Left ventricle myocardium inferior (tissue), 1 donor: Measurements from ENCODE around the gene PIBF1. TPM values are rescaled to one million over a fixed set of nuclear protein-coding genes. Genes with fewer than 3 reads are reported as not detected.

Experiments used
- DNase-seq: peaks from one replicate; pipeline ENCODE4 v3.0.0-alpha.2; 2020
- H3K27ac ChIP-seq: fragments of 200-600 bp; replicated peaks from 2 replicates; pipeline ENCODE4 v1.8.0; 2021
- H3K27me3 ChIP-seq: fragments of 200-600 bp; 2 replicates; pipeline ENCODE4 v1.8.0; 2021; ENCODE audit warnings: low read depth
- H3K36me3 ChIP-seq: fragments of 200-600 bp; 2 replicates; pipeline ENCODE4 v1.8.0; 2021
- H3K4me1 ChIP-seq: fragments of 200-600 bp; 2 replicates; pipeline ENCODE4 v1.8.0; 2021
- H3K4me3 ChIP-seq: fragments of 200-600 bp; 2 replicates; pipeline ENCODE4 v1.8.0; 2021; ENCODE audit warnings: mild to moderate bottlenecking, moderate library complexity
- H3K9me3 ChIP-seq: fragments of 200-600 bp; replicated peaks from 2 replicates; pipeline ENCODE4 v1.8.0; 2021
- intact Hi-C: fragments of 100-400 bp; cut with micrococcal nuclease; formaldehyde crosslinking; loops from one replicate; pipeline ENCODE4 v1.11.0; 2022
- total RNA-seq: library from RNA; stranded (reverse); fragmentation: NEBNext Ultra II Directional; extraction: Animal tissue kit (Norgen Biotek cat#: 25700); gene quantifications from one replicate; pipeline ENCODE4 v1.2.1, GENCODE V29; 2021
- TF ChIP-seq, protein P1 (sequence below): fragments of 200-600 bp; IDR thresholded peaks from 2 replicates; pipeline ENCODE4 v1.8.0; 2021; ENCODE audit warnings: antibody characterized with exemption, mild to moderate bottlenecking, borderline replicate concordance
- donor health status: DM: no; HTN: yes; CAD: no; lungs with severe emphysema.

PIBF1 gene
- total RNA-seq, 1 donor from 2014 or later, result 10.8 TPM

DNA sequence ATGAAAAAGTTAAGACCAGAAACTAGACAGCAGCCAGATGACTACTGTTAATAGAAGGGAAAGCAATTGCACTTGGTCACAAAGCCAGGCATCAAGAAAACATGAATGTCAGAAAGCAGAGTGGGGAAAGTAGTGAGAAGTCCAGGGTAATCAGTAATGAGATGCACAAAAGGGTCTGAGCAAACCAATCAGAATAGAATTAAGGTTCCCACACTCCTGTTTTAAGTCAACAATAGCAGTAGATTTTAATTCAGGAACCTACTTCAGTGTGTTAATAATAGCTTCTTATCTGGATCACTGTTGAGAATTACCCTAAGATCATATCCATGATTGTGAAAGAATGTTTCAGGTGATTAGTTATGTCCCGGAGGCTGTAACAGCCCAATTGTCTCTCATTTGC lies 204.3 kb downstream of the PIBF1 start:
- no peaks in the 10 kb centered on the region for H3K4me1 ChIP-seq
- no peaks in the 10 kb centered on the region for H3K36me3 ChIP-seq
- no peaks in the 10 kb centered on the region for H3K27me3 ChIP-seq
- H3K4me3 ChIP-seq, result no peak overlapping the region
- DNase-seq, result no peak
- TF ChIP-seq, protein P1, sequence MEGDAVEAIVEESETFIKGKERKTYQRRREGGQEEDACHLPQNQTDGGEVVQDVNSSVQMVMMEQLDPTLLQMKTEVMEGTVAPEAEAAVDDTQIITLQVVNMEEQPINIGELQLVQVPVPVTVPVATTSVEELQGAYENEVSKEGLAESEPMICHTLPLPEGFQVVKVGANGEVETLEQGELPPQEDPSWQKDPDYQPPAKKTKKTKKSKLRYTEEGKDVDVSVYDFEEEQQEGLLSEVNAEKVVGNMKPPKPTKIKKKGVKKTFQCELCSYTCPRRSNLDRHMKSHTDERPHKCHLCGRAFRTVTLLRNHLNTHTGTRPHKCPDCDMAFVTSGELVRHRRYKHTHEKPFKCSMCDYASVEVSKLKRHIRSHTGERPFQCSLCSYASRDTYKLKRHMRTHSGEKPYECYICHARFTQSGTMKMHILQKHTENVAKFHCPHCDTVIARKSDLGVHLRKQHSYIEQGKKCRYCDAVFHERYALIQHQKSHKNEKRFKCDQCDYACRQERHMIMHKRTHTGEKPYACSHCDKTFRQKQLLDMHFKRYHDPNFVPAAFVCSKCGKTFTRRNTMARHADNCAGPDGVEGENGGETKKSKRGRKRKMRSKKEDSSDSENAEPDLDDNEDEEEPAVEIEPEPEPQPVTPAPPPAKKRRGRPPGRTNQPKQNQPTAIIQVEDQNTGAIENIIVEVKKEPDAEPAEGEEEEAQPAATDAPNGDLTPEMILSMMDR, result no peak
- intact Hi-C loops, result no loop called here
- no peak overlapping the region for H3K27ac ChIP-seq
- H3K9me3 ChIP-seq, result no peaks in the 10 kb centered on the region

DNA sequence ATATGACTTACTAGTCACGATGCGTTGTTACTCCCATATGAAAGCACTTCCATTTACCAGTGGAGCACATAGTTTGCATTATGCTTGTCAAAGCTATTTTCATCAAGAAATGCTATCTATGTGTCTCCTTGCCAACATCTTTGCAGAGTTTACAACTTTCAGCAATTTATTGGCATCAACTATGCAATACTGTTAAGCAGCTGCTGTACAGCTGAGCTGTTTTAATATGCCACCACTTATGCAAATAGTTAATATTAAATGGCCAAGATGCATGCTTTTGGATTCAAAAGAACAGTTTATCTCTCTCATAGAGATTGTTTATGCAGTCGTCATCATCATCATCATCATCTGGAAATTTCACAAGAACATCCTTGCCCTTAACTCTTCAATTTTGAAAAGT lies 209.0 kb downstream of the PIBF1 start:
- Histone ChIP-seq H3K4me3 (no peak overlapping the region), H3K9me3 (no peaks in the 10 kb centered on the region), H3K36me3 (peaks cover 3% of the 10 kb centered on the region), H3K4me1 (no peaks in the 10 kb centered on the region), H3K27ac (no peak overlapping the region), H3K27me3 (no peaks in the 10 kb centered on the region)
- TF ChIP-seq, protein P1, result no peak
- DNase-seq, result no peak
- intact Hi-C loops, result no loop called here

DNA sequence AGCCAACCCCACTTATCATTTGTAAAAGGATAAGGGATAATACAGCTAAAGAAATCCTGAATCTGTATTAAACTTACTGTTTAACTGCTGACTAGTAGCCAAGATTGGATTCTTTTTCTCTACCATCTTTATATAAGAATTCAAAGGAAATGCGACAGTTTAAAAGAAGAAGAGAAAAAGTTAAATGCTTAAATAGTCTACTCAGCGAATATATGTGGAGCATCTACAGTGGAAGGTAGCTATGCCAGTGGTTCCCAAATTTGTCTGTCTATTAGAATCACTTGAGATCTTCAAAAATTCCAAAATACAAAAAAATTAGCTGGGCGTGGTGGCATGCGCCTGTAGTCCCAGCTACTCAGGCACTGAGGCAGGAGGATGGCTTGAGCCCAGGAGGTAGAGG lies 216.1 kb downstream of the PIBF1 start:
- TF ChIP-seq, protein P1, result no peak
- H3K9me3 ChIP-seq, result no peaks in the 10 kb centered on the region
- peaks cover 13% of the 10 kb centered on the region for H3K36me3 ChIP-seq
- intact Hi-C loops, result no loop called here
- H3K4me3 ChIP-seq, result no peak overlapping the region
- DNase-seq, result no peak
- H3K27ac ChIP-seq, result no peak overlapping the region
- H3K4me1 ChIP-seq, result no peaks in the 10 kb centered on the region
- no peaks in the 10 kb centered on the region for H3K27me3 ChIP-seq

DNA sequence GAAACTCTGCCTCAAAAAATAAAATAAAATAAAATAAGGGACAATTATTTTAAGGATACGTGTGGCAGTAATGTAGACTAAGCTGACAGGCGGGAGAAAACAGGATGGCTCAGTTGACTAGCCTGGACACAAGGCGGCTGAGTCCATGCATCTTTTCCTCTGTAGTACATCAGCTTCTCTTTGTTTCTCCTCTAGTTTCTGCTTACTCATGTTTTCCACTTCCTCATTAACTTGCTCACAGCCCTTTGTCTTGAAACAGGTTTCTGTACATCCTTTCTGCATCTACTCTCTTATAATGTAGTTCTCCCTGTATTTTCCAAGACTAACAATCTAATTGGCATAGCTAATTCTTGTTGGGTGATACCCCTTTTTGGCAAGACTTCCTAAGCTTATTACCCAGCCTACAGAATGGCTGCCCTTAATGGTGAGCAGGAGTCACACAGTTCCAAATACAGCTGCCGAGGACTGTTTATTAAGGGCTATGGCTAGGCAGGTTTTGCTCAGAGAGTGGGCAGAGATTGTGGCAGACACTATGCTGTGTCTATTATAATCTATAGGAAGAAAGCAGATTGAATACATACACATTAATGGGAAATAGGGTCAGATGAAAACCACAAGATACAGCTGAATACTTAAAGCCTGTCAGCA lies 218.2 kb downstream of the PIBF1 start:
- no peak overlapping the region for H3K4me3 ChIP-seq
- DNase-seq, result no peak
- H3K27me3 ChIP-seq, result no peaks in the 10 kb centered on the region
- H3K27ac ChIP-seq, result no peak overlapping the region
- H3K9me3 ChIP-seq, result no peaks in the 10 kb centered on the region
- H3K4me1 ChIP-seq, result no peaks in the 10 kb centered on the region
- H3K36me3 ChIP-seq, result peaks cover 25% of the 10 kb centered on the region
- intact Hi-C loops, result no loop called here
- TF ChIP-seq, protein P1, result no peak

DNA sequence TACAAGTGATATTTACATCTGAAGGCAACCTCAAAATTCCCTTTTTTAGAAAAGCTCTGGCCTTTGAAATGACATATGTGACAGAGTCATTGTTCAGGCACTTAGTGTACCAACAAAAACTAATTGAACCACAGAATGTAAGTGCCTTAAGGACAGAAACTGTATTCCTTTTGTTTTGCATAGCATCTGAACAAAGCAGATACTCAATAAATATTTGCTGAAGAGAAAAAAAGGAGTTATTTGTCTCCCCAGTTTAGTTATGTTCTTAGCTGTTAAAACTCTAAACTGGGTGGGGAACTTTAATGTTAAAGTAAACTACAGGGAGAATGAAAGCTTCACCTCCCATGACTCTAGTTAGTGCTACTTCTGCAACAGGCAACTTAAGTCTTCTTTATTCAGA lies 220.0 kb downstream of the PIBF1 start:
- no peaks in the 10 kb centered on the region for H3K9me3 ChIP-seq
- TF ChIP-seq, protein P1, result no peak
- no peak for DNase-seq
- no peaks in the 10 kb centered on the region for H3K4me1 ChIP-seq
- no peak overlapping the region for H3K27ac ChIP-seq
- no peaks in the 10 kb centered on the region for H3K27me3 ChIP-seq
- H3K36me3 ChIP-seq, result peaks cover 25% of the 10 kb centered on the region
- intact Hi-C loops, result no loop called here
- no peak overlapping the region for H3K4me3 ChIP-seq

DNA sequence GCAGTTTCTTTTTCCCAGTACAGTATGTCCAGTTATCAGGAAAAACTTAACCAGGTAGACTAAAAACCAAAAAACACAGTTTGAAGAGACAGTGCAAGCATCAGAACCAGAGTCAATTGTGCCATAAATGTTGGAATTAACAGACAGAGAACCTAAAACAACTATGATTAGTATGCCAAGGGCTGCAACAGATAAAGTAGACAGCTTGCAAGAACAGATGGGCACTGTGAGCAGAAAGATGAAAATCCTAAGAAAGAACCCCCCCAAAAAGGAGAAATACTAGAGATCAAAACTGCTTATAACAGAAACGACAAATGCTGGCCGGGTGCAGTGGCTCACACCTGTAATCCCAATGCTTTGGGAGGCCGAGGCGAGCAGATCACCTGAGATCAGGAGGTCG lies 229.8 kb downstream of the PIBF1 start:
- Histone ChIP-seq H3K4me3 (no peak overlapping the region), H3K27me3 (no peaks in the 10 kb centered on the region), H3K27ac (no peak overlapping the region), H3K9me3 (no peaks in the 10 kb centered on the region), H3K4me1 (no peaks in the 10 kb centered on the region), H3K36me3 (peaks cover 17% of the 10 kb centered on the region)
- no peak for DNase-seq
- TF ChIP-seq, protein P1, result no peak
- intact Hi-C loops, result no loop called here
